ENCODE data around the gene VWF.
A peak's percentile ranks its signal among the peaks of the same experiment; 100 is the strongest.

The VWF gene

GRCh38 chr12:6059860-6060565 lies 64.5 kb downstream of the VWF start:
- no peak for DNase-seq (ENCODE audit: low read depth)

DNA sequence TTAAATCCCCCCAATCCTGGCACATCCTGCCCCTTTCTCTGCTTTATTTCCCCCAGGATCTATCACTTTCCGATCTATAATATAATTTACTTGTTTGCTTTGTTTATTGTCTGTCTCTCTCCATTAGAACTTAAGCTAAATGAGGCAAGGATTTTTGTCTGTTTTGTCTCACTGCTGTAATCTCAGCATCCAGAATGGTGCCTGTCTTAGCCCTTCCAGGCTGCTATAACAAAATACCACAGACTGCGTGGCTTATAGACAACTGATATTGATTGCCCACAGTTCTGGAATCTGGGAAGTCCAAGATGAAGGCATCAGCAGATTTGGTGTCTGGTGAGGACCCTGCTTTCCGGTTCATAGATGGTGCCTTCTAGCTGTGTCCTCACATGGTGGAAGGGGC lies 65.2 kb downstream of the VWF start:
- no peak for DNase-seq (ENCODE audit: low read depth)
- no peak for TF ChIP-seq CTCF (IDR thresholded peaks at IDR 0.05; ENCODE audit: low read depth, low read length, missing control alignments)
- no peak overlapping the region for H3K4me3 ChIP-seq (ENCODE audit: low read depth, low read length)

More at GRCh38 chr12:6059860-6060565, 64.5 kb downstream of the VWF start:
- no peak overlapping the region for H3K4me3 ChIP-seq (ENCODE audit: low read depth, low read length)
- TF ChIP-seq CTCF (IDR thresholded peaks at IDR 0.05; ENCODE audit: low read depth, low read length, missing control alignments): no peak

- DNase-seq (ENCODE audit: low read depth): no peak
- H3K4me3 ChIP-seq (ENCODE audit: low read depth, low read length): no peak overlapping the region
- no peak for TF ChIP-seq CTCF (IDR thresholded peaks at IDR 0.05; ENCODE audit: low read depth, low read length, missing control alignments)
These were observed 65.8 kb downstream of the VWF start for GRCh38 chr12:6058481-6059161.

- H3K4me3 ChIP-seq (ENCODE audit: low read depth, low read length): no peak overlapping the region
- TF ChIP-seq CTCF (IDR thresholded peaks at IDR 0.05; ENCODE audit: low read depth, low read length, missing control alignments): no peak
These were observed 66.8 kb downstream of the VWF start for GRCh38 chr12:6057700-6058099.

DNA sequence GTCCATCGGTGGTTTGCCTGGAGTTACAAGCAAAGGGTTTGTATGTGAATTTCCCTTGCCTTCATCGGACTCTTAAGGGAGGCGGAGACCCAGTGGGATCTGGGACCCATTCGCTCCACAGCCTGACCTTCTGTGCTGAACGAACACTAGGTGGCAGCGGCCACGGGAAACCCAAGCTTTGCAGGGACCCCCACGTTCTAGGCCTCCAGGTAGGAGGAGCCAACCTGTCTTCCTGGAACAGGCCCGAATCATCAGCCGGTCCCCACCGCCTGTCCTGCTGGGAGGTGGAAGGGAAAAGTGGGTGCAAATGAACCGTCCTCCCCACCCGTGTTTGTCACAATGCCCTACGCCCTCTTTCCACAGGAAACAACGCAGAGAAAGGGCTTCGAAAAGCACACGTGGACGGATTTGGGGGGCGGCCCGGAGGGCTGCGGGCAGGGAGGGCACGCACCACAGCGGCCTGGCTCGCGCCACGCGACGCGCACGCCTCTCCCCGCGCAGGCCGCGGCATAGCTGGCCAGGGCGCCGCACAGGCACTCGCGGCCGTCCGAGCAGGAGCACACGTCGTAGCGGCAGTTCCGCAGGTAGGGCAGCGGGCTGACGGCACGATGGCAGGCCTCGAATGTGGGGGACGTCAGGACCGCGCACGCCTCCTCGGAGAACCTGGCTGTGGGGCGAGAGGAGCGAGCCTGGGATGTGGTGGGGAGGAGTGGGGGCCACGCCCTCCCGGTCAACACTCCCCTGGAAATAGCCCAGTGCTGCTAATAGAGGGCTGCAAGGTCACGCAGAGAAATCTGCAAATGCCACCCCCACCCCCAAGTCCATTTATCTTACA lies 67.8 kb downstream of the VWF start:
- TF ChIP-seq CTCF (IDR thresholded peaks at IDR 0.05; ENCODE audit: low read depth, low read length, missing control alignments): peak; percentile 20
- no peak for DNase-seq (ENCODE audit: low read depth)
- no peak overlapping the region for H3K4me3 ChIP-seq (ENCODE audit: low read depth, low read length)

More at GRCh38 chr12:6057700-6058099, 66.8 kb downstream of the VWF start:
- DNase-seq (ENCODE audit: low read depth): no peak

DNA sequence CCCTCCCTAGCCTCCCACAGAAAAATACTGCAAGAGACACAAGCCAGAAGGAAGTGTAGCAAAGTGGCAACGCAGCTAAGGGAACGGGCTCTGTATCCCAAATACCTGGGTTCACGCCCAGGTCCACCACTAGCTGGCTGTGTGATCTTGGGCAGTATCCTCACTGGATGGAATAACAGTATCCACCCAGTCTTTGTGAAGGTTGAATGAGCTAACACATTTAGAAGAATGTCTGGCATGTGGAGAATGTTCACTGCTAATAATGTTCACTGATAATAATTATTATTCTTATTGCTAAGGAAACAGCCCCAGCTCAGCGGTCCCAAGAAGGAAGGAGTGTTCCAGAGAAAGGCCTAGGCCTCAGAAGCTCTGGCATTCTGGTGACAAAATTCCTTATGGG lies 70.9 kb downstream of the VWF start:
- TF ChIP-seq CTCF (IDR thresholded peaks at IDR 0.05; ENCODE audit: low read depth, low read length, missing control alignments): no peak
- H3K4me3 ChIP-seq (ENCODE audit: low read depth, low read length): no peak overlapping the region
- no peak for DNase-seq (ENCODE audit: low read depth)
